ENCODE results near the gene ETF1. TPM values are rescaled to one million over a fixed set of nuclear protein-coding genes. Genes with fewer than 3 reads are reported as not detected.

ETF1 gene
- total and polyA plus RNA-seq, 3 experiments from 2014 or later = 29.4 to 246 (median 239) TPM

GRCh38 chr5:138468133-138468965, 74.7 kb downstream of the ETF1 start:
- Mint-ChIP-seq H3K4me1 (peaks cover 18 to 34% (median 25%) of the 10 kb centered on the region in 3 donors), H3K4me3 (peak overlapping the region; percentile 27 to 94 (median 63)), H3K9me3 (no peaks in the 10 kb centered on the region), H3K27ac (peak overlapping the region in 3 of 8 donors; percentile 24 to 83 (median 39)), H3K27me3 (no peaks in the 10 kb centered on the region), H3K36me3 (peaks cover 0 to 10% (median 8%) of the 10 kb centered on the region in 3 donors)
- Histone ChIP-seq H3K27ac (ENCODE audit: low read depth, low read length) (no peak overlapping the region), H3K27me3 (ENCODE audit: insufficient read depth, low read length, poor library complexity, severe bottlenecking) (no peaks in the 10 kb centered on the region), H3K36me3 (ENCODE audit: insufficient read depth, low read length) (no peaks in the 10 kb centered on the region), H3K4me3 (ENCODE audit: low read length) (no peak overlapping the region), H3K9me3 (ENCODE audit: low read length) (no peaks in the 10 kb centered on the region), H3K4me1 (ENCODE audit: insufficient read depth, low read length) (peaks cover 23% of the 10 kb centered on the region)
- peak in 1 of 5 donors; percentile 37 for DNase-seq
- ChIA-PET POLR2A (no interaction called here), CTCF (no interaction called here)

GRCh38 chr5:138467711-138468132, 75.3 kb downstream of the ETF1 start:
- H3K4me3 ChIP-seq (ENCODE audit: low read length) = no peak overlapping the region
- ChIA-PET POLR2A (no interaction called here), CTCF (interaction anchor here (0.6 to 1.0 kb wide), 2 partner anchors 18 to 36 kb away, joined by 3 to 4 read pairs; no protein-coding TSS in a partner anchor)
- H3K36me3 ChIP-seq (ENCODE audit: insufficient read depth, low read length) = no peaks in the 10 kb centered on the region
- Mint-ChIP-seq H3K4me3 (peak overlapping the region in 6 of 7 donors; percentile 70 to 94 (median 88)), H3K27me3 (no peaks in the 10 kb centered on the region), H3K4me1 (peaks cover 18 to 36% (median 25%) of the 10 kb centered on the region in 3 donors), H3K36me3 (peaks cover 0 to 10% (median 8%) of the 10 kb centered on the region in 3 donors), H3K27ac (peak overlapping the region in 2 of 8 donors; percentile 55 to 83), H3K9me3 (no peaks in the 10 kb centered on the region)
- no peaks in the 10 kb centered on the region for H3K9me3 ChIP-seq (ENCODE audit: low read length)
- H3K27ac ChIP-seq (ENCODE audit: low read depth, low read length) = no peak overlapping the region
- peaks cover 26% of the 10 kb centered on the region for H3K4me1 ChIP-seq (ENCODE audit: insufficient read depth, low read length)
- no peaks in the 10 kb centered on the region for H3K27me3 ChIP-seq (ENCODE audit: insufficient read depth, low read length, poor library complexity, severe bottlenecking)
- DNase-seq = peak in 1 of 5 donors; percentile 41

GRCh38 chr5:138466900-138467710, 75.9 kb downstream of the ETF1 start:
- Histone ChIP-seq H3K9me3 (ENCODE audit: low read length) (no peaks in the 10 kb centered on the region), H3K4me1 (ENCODE audit: insufficient read depth, low read length) (peaks cover 26% of the 10 kb centered on the region), H3K4me3 (ENCODE audit: low read length) (no peak overlapping the region), H3K27me3 (ENCODE audit: insufficient read depth, low read length, poor library complexity, severe bottlenecking) (no peaks in the 10 kb centered on the region), H3K27ac (ENCODE audit: low read depth, low read length) (no peak overlapping the region), H3K36me3 (ENCODE audit: insufficient read depth, low read length) (no peaks in the 10 kb centered on the region)
- Mint-ChIP-seq H3K36me3 (peaks cover 0 to 10% (median 8%) of the 10 kb centered on the region in 3 donors), H3K27ac (peak overlapping the region in 7 of 8 donors; percentile 29 to 95 (median 55)), H3K27me3 (no peaks in the 10 kb centered on the region), H3K4me1 (peaks cover 18 to 36% (median 25%) of the 10 kb centered on the region in 3 donors), H3K9me3 (no peaks in the 10 kb centered on the region), H3K4me3 (peak overlapping the region; percentile 87 to 96 (median 90))
- DNase-seq = peak in 1 of 5 donors; percentile 47
- POLR2A ChIA-PET = interaction anchor here (0.6 kb wide), 1 partner anchor 806 kb away, joined by 4 read pairs; no protein-coding TSS in a partner anchor
- CTCF ChIA-PET = interaction anchor here (0.6 to 10.2 kb wide), 6 partner anchors 12 to 39 kb away, joined by 3 to 102 read pairs (median 9); no protein-coding TSS in a partner anchor

GRCh38 chr5:138466125-138466899, 76.7 kb downstream of the ETF1 start:
- Mint-ChIP-seq H3K27ac (peak overlapping the region in 4 of 8 donors; percentile 88 to 98 (median 92)), H3K27me3 (no peaks in the 10 kb centered on the region), H3K9me3 (no peaks in the 10 kb centered on the region), H3K36me3 (peaks cover 0 to 10% (median 8%) of the 10 kb centered on the region in 3 donors), H3K4me3 (peak overlapping the region; percentile 87 to 96 (median 90)), H3K4me1 (peaks cover 18 to 38% (median 29%) of the 10 kb centered on the region in 3 donors)
- POLR2A ChIA-PET = interaction anchor here (0.6 to 2.3 kb wide), 8 partner anchors 24 to 1282 kb away, joined by 3 to 19 read pairs (median 4); partner anchors contain the start of genes ETF1, KDM3B and REEP2
- H3K27me3 ChIP-seq (ENCODE audit: insufficient read depth, low read length, poor library complexity, severe bottlenecking) = no peaks in the 10 kb centered on the region
- no peaks in the 10 kb centered on the region for H3K9me3 ChIP-seq (ENCODE audit: low read length)
- peak in 2 of 5 donors; percentile 18 to 35 for DNase-seq
- no peaks in the 10 kb centered on the region for H3K36me3 ChIP-seq (ENCODE audit: insufficient read depth, low read length)
- CTCF ChIA-PET = interaction anchor here (1.0 to 10.2 kb wide), 13 partner anchors 11 to 128 kb away, joined by 3 to 102 read pairs (median 14); partner anchors contain the start of genes ETF1, FAM53C and REEP2
- H3K4me3 ChIP-seq (ENCODE audit: low read length) = peak overlapping the region; percentile 94
- H3K4me1 ChIP-seq (ENCODE audit: insufficient read depth, low read length) = peaks cover 26% of the 10 kb centered on the region
- H3K27ac ChIP-seq (ENCODE audit: low read depth, low read length) = peak overlapping the region; percentile 27

GRCh38 chr5:138465261-138466124, 77.5 kb downstream of the ETF1 start, which contains the start of gene EGR1:
Gene EGR1 (plus strand): TSS chr5:138465479. CDS start chr5:138465762, 283 bp downstream.
- Histone ChIP-seq H3K4me3 (ENCODE audit: low read length) (peak within 1 kb of the TSS; percentile 94), H3K4me1 (ENCODE audit: insufficient read depth, low read length) (peaks cover 27% of the 10 kb centered on the region), H3K27ac (ENCODE audit: low read depth, low read length) (peak within 1 kb of the TSS; percentile 95), H3K27me3 (ENCODE audit: insufficient read depth, low read length, poor library complexity, severe bottlenecking) (no peaks in the 10 kb centered on the region), H3K36me3 (ENCODE audit: insufficient read depth, low read length) (no peaks in the 10 kb centered on the region), H3K9me3 (ENCODE audit: low read length) (no peaks in the 10 kb centered on the region)
- Mint-ChIP-seq H3K4me3 (peak within 1 kb of the TSS; percentile 87 to 96 (median 90)), H3K9me3 (no peaks in the 10 kb centered on the region), H3K27ac (peak within 1 kb of the TSS; percentile 90 to 98 (median 94)), H3K36me3 (peaks cover 0 to 10% (median 8%) of the 10 kb centered on the region in 3 donors), H3K27me3 (no peaks in the 10 kb centered on the region), H3K4me1 (peaks cover 24 to 45% (median 36%) of the 10 kb centered on the region in 3 donors)
- peak; percentile 89 to 98 (median 97) for DNase-seq
- ChIA-PET CTCF (interaction anchor here (1.3 to 10.2 kb wide), 15 partner anchors 10 to 127 kb away, joined by 3 to 102 read pairs (median 12); partner anchors contain the start of genes ETF1, FAM53C and REEP2), POLR2A (interaction anchor here (0.6 to 2.3 kb wide), 12 partner anchors 25 to 1282 kb away, joined by 3 to 19 read pairs (median 4); partner anchors contain the start of genes ETF1, FAM53C, HSPA9 and KDM3B)

- ChIA-PET POLR2A (interaction anchor here (0.6 to 2.3 kb wide), 11 partner anchors 26 to 1017 kb away, joined by 3 to 19 read pairs (median 4); partner anchors contain the start of genes CDC25C, ETF1, FAM53C and HSPA9), CTCF (interaction anchor here (0.6 to 10.2 kb wide), 17 partner anchors 9 to 126 kb away, joined by 3 to 102 read pairs (median 10); partner anchors contain the start of genes ETF1, FAM53C and REEP2)
- H3K4me1 ChIP-seq (ENCODE audit: insufficient read depth, low read length) = peaks cover 36% of the 10 kb centered on the region
- DNase-seq = peak; percentile 91 to 99 (median 98)
- Mint-ChIP-seq H3K27ac (peak overlapping the region; percentile 90 to 98 (median 94)), H3K9me3 (no peaks in the 10 kb centered on the region), H3K36me3 (peaks cover 0 to 10% (median 8%) of the 10 kb centered on the region in 3 donors), H3K27me3 (no peaks in the 10 kb centered on the region), H3K4me1 (peaks cover 33 to 54% (median 45%) of the 10 kb centered on the region in 3 donors), H3K4me3 (peak overlapping the region; percentile 87 to 96 (median 90))
- H3K9me3 ChIP-seq (ENCODE audit: low read length) = no peaks in the 10 kb centered on the region
- no peaks in the 10 kb centered on the region for H3K36me3 ChIP-seq (ENCODE audit: insufficient read depth, low read length)
- peak overlapping the region; percentile 95 for H3K27ac ChIP-seq (ENCODE audit: low read depth, low read length)
- peak overlapping the region; percentile 94 for H3K4me3 ChIP-seq (ENCODE audit: low read length)
- no peaks in the 10 kb centered on the region for H3K27me3 ChIP-seq (ENCODE audit: insufficient read depth, low read length, poor library complexity, severe bottlenecking)
These were observed 78.4 kb downstream of the ETF1 start for GRCh38 chr5:138464388-138465260.
